Gastroesophageal sphincter (tissue), 3 donors: ENCODE measurements around the gene LIMS1.

Source experiments
- CTCF ChIP-seq, 4 experiments: fragments of 200-600 bp in 2 of 4; fragments of 450-650 bp in 2 of 4; sonication (generic) in 1 of 4; IDR thresholded peaks; one replicate each; pipeline ENCODE4 v1.5.1; 2017 to 2019; ENCODE audit warnings: antibody characterized with exemption in 4 of 4, mild to moderate bottlenecking in 2 of 4, moderate library complexity in 2 of 4
- EP300 ChIP-seq: sonication (generic); formaldehyde crosslinking; IDR thresholded peaks from one replicate; pipeline ENCODE4 v1.6.1; 2017; ENCODE audit warnings: antibody characterized with exemption, mild to moderate bottlenecking
- POLR2A ChIP-seq, 2 donors: fragments of 450-650 bp; IDR thresholded peaks; one replicate each; pipeline ENCODE4 v1.6.1; 2017; ENCODE audit warnings: antibody characterized with exemption in 2 of 2, mild to moderate bottlenecking in 2 of 2, moderate library complexity in 1 of 2
- POLR2AphosphoS5 ChIP-seq: sonication (generic); formaldehyde crosslinking; IDR thresholded peaks from one replicate; pipeline ENCODE4 v1.6.1; 2017; ENCODE audit warnings: antibody characterized with exemption

DNA sequence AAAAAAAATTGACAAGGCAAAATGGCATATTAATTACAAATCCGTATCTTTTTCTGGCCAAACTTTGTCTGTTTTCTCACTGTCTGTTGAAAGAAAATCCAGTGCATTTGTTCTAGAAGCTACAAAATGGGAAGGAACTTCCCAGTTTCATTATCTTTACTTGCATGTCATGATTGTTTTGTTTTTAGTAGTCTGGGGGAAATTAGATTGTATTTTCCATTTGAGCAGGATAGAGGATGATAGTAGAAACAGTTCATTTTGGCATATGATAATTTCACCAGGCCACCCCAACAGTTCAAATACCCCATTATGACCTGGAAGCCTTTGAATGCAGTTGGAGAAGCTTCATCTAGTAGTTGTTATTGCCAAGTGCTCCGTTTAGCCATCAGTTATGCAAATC is 107.5 kb downstream of the LIMS1 start:
- TF ChIP-seq POLR2AphosphoS5, result no peak
- no peak for TF ChIP-seq CTCF (IDR thresholded peaks at IDR 0.05)
- TF ChIP-seq POLR2A (IDR thresholded peaks at IDR 0.05), result no peak
- TF ChIP-seq EP300, result no peak
